Esophagus squamous epithelium (tissue), 4 donors: ENCODE data around the gene TIAL1.

ENCODE experiments used
- POLR2A ChIP-seq, 4 donors: fragments of 450-650 bp; IDR thresholded peaks; one replicate each; pipeline ENCODE4 v1.6.1; 2017; ENCODE audit warnings: antibody characterized with exemption in 4 of 4, mild to moderate bottlenecking in 4 of 4, moderate library complexity in 3 of 4
- TF ChIP-seq, protein P1 (sequence below), 6 experiments: fragments of 450-650 bp in 4 of 6; fragments of 200-600 bp in 2 of 6; sonication (generic) in 2 of 6; IDR thresholded peaks; one replicate each; pipeline ENCODE4 v1.5.1; 2016 to 2019; ENCODE audit warnings: antibody characterized with exemption in 6 of 6, mild to moderate bottlenecking in 4 of 6, moderate library complexity in 4 of 6

DNA sequence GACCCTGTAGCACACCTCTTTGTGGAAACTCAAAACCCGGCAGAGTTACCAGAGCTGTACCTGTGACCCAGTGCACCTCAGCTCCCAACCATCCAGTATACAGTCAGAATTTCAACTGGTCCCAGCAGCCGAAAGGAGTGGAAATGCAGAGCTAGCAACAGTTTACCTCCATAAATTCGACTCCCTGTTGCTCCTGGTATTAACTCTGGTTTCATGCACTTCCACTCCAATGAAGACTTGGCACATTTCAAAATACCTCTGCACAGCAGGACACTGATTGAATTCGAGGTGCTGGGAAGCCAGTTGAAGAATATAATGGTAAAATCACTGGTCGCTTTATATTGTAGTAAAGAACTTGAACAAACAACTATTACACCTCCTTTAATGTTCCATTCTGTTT is 17.9 kb upstream of the TIAL1 start:
- TF ChIP-seq POLR2A (IDR thresholded peaks at IDR 0.05) = no peak
- TF ChIP-seq, protein P1, sequence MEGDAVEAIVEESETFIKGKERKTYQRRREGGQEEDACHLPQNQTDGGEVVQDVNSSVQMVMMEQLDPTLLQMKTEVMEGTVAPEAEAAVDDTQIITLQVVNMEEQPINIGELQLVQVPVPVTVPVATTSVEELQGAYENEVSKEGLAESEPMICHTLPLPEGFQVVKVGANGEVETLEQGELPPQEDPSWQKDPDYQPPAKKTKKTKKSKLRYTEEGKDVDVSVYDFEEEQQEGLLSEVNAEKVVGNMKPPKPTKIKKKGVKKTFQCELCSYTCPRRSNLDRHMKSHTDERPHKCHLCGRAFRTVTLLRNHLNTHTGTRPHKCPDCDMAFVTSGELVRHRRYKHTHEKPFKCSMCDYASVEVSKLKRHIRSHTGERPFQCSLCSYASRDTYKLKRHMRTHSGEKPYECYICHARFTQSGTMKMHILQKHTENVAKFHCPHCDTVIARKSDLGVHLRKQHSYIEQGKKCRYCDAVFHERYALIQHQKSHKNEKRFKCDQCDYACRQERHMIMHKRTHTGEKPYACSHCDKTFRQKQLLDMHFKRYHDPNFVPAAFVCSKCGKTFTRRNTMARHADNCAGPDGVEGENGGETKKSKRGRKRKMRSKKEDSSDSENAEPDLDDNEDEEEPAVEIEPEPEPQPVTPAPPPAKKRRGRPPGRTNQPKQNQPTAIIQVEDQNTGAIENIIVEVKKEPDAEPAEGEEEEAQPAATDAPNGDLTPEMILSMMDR (IDR thresholded peaks at IDR 0.05) = no peak
